ENCODE data around the gene ZNF362.
"Not testable (repeated sequence)": the region's sequence is repeated elsewhere in the genome, so short reads cannot be mapped to it uniquely, and the experiment has no call there.

The ZNF362 gene

DNA sequence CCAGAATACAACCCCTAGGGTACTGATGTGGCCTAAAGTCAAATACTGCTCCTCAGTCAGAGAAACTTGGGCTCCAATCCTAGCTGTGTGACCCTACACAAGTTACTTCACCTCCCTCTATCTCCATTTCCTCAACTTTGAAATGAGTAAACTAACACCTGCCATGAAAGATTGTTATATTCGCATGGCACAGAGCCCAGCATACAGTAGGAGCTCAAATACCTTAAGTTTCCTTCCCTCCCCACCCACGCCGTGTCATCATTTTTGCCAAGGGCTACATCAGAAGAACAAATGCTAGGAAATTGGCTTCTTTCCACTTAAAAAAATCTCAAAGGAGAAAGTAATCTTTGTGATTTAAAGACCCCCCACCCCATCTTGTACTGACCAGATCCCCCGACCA, 22.2 kb upstream of the ZNF362 start:
- Histone ChIP-seq H3K4me1 (ENCODE audit: control insufficient read depth, insufficient read depth, low read length) (no peaks in the 10 kb centered on the region), H3K9ac (ENCODE audit: low read length) (no peak overlapping the region), H3K4me3 (ENCODE audit: low read length) (no peak overlapping the region), H3K27ac (ENCODE audit: low read depth, low read length) (no peak overlapping the region), H3K36me3 (ENCODE audit: control insufficient read depth, insufficient read depth, low read length) (no peaks in the 10 kb centered on the region), H3K27me3 (ENCODE audit: control insufficient read depth, insufficient read depth, low read length) (no peaks in the 10 kb centered on the region)

DNA sequence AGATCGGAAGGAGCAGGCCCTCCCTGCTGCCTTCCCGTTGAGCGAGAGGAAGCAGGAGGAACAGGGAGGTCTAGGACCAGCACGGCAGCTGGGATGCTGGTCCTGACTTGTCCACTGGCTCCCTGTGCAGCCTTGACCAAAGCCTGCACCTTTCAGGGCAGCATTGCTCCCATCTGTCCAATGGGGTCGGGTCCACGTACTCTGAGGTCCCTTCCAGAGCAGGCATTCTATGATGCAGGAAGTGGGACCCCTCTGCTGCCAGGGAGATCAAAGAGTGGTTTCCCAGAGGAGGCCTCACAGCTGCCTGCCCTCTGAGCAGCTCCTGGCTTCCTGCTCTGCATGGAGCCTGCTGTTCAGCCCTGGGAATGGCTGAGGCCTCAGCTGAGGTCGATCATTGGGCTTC, 21.7 kb upstream of the ZNF362 start:
- H3K27me3 ChIP-seq (ENCODE audit: control insufficient read depth, insufficient read depth, low read length) = no peaks in the 10 kb centered on the region
- H3K9ac ChIP-seq (ENCODE audit: low read length) = no peak overlapping the region
- no peak overlapping the region for H3K27ac ChIP-seq (ENCODE audit: low read depth, low read length)
- no peaks in the 10 kb centered on the region for H3K4me1 ChIP-seq (ENCODE audit: control insufficient read depth, insufficient read depth, low read length)
- no peaks in the 10 kb centered on the region for H3K36me3 ChIP-seq (ENCODE audit: control insufficient read depth, insufficient read depth, low read length)
- H3K4me3 ChIP-seq (ENCODE audit: low read length) = no peak overlapping the region

DNA sequence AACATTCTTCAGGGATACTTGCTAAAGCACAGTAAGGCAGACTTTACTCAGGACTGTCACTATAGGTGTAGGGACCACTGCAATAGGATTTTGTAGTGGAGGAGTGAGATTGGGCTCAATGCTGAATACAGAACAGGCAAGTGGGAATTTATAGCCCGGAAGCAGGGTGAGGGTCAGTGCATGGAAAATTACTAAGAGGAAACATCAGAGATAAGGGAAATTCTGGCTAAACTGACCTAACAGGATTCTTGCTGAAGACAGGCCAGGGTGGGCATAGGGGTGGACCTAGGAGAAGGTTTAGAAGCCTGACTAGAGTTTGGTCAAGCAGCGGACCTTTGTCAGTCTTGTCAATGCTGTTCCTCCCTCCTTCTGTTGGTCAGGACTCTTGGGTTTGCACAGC, 20.8 kb upstream of the ZNF362 start:
- Histone ChIP-seq H3K27ac (ENCODE audit: low read depth, low read length) (no peak overlapping the region), H3K9ac (ENCODE audit: low read length) (no peak overlapping the region), H3K4me3 (ENCODE audit: low read length) (no peak overlapping the region), H3K36me3 (ENCODE audit: control insufficient read depth, insufficient read depth, low read length) (no peaks in the 10 kb centered on the region), H3K27me3 (ENCODE audit: control insufficient read depth, insufficient read depth, low read length) (no peaks in the 10 kb centered on the region), H3K4me1 (ENCODE audit: control insufficient read depth, insufficient read depth, low read length) (no peaks in the 10 kb centered on the region)

DNA sequence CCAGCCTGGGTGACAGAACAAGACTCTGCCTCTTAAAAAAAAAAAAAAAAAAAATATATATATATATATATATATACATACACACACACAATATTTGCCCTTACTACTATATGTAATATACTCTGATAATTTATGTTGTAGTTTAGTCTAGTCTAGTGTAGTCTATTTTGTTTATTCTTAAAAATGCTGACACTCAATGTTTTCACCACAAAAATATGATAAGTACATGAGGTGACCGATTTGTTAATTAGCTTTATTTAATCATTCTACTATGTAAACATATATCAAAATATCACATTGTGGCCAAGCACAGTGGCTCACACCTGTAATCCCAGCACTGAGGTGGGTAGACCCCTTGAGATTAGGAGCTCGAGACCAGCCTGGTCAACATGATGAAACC, 19.8 kb upstream of the ZNF362 start:
- Histone ChIP-seq H3K4me3 (ENCODE audit: low read length) (no peak overlapping the region), H3K4me1 (ENCODE audit: control insufficient read depth, insufficient read depth, low read length) (no peaks in the 10 kb centered on the region), H3K27ac (ENCODE audit: low read depth, low read length) (no peak overlapping the region), H3K36me3 (ENCODE audit: control insufficient read depth, insufficient read depth, low read length) (no peaks in the 10 kb centered on the region), H3K27me3 (ENCODE audit: control insufficient read depth, insufficient read depth, low read length) (no peaks in the 10 kb centered on the region), H3K9ac (ENCODE audit: low read length) (no peak overlapping the region)

DNA sequence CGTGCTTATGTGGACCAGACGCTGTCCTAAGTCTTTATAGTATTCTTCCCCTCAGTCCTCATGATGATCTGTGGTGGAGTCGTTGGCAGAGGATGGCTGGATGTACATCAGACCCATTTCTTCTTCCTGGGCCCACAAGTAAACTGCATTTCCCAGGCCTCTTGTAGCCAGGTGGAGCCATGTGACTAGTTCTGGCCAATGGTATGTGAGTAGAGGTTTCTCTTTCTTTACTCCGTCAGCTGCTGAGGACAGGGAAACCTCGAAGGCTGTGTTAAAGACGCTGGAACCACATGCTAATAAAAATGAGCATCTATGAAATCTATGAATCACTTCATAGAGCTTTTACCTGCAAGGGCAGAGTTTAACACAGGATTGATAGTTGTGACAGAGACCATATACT, 18.7 kb upstream of the ZNF362 start:
- H3K4me1 ChIP-seq (ENCODE audit: control insufficient read depth, insufficient read depth, low read length) = no peaks in the 10 kb centered on the region
- H3K9ac ChIP-seq (ENCODE audit: low read length) = no peak overlapping the region
- H3K4me3 ChIP-seq (ENCODE audit: low read length) = no peak overlapping the region
- no peaks in the 10 kb centered on the region for H3K36me3 ChIP-seq (ENCODE audit: control insufficient read depth, insufficient read depth, low read length)
- H3K27me3 ChIP-seq (ENCODE audit: control insufficient read depth, insufficient read depth, low read length) = no peaks in the 10 kb centered on the region
- H3K27ac ChIP-seq (ENCODE audit: low read depth, low read length) = no peak overlapping the region

DNA sequence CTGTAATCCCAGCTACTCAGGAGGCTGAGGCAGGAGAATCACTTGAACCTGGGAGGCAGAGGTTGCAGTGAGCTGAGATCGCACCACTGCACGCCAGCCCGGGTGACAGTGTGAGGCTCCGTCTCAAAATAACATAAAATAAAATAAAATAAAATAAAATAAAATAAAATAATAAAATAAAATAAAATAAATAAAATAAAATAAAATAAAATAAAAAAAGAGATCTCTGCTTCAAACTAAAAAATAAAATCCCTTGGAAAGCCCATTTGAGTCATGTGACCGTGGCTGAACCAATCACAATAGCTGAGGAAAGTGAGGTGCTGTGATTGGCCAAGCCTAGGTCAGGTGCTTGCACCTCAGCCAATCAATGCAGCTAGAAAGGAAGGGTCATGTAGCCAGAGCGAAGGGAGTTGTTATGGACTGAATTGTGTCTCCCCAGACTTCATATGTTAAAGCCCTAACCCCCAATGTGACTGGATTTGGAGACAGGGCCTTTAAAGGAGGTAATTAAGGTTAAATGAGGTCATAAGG, 18.0 kb upstream of the ZNF362 start:
- not testable (repeated sequence) for H3K4me3 ChIP-seq (ENCODE audit: low read length); H3K27ac ChIP-seq (ENCODE audit: low read depth, low read length); H3K9ac ChIP-seq (ENCODE audit: low read length); H3K4me1 ChIP-seq (ENCODE audit: control insufficient read depth, insufficient read depth, low read length); H3K36me3 ChIP-seq (ENCODE audit: control insufficient read depth, insufficient read depth, low read length); H3K27me3 ChIP-seq (ENCODE audit: control insufficient read depth, insufficient read depth, low read length)

DNA sequence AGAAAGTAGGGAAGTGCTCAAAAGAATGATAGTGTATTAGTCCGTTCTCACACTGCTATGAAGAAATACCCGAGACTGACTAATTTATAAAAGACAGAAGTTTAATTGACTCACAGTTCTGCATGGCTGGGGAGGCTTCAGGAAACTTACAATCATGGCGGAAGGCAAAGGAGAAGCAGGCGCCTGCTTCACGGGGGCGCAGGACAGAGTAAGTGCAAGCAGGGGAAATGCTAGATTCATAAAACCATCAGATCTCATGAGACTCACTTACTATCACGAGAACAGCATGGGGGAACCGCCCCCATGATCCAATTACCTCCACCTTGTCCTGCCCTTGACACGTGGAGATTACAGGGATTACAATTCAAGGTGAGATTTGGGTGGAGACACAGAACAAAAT, 16.9 kb upstream of the ZNF362 start:
- H3K27me3 ChIP-seq (ENCODE audit: control insufficient read depth, insufficient read depth, low read length); H3K36me3 ChIP-seq (ENCODE audit: control insufficient read depth, insufficient read depth, low read length); H3K4me3 ChIP-seq (ENCODE audit: low read length); H3K9ac ChIP-seq (ENCODE audit: low read length); H3K27ac ChIP-seq (ENCODE audit: low read depth, low read length); H3K4me1 ChIP-seq (ENCODE audit: control insufficient read depth, insufficient read depth, low read length): not testable (repeated sequence)

DNA sequence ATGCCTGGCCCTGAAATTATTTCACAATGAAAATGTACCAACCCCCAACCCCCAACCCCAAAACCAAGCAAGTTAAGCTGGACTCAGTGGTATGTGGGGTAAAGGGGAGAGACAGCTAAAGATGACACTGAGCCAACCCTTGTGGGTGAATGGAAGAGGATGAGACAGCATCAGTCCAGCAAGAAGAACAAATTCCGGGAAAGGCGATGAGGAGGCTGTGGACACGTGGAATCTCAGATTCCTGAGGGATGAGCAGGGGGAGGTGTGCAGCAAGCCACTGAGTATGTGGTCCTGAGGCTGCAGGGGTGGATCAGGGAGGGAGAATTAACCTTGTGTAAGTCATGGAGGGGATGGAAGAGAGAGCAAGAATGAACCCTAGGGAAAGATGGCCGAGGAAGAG, 14.4 kb upstream of the ZNF362 start:
- no peak overlapping the region for H3K27ac ChIP-seq (ENCODE audit: low read depth, low read length)
- H3K9ac ChIP-seq (ENCODE audit: low read length) = no peak overlapping the region
- no peaks in the 10 kb centered on the region for H3K27me3 ChIP-seq (ENCODE audit: control insufficient read depth, insufficient read depth, low read length)
- H3K36me3 ChIP-seq (ENCODE audit: control insufficient read depth, insufficient read depth, low read length) = no peaks in the 10 kb centered on the region
- no peaks in the 10 kb centered on the region for H3K4me1 ChIP-seq (ENCODE audit: control insufficient read depth, insufficient read depth, low read length)
- no peak overlapping the region for H3K4me3 ChIP-seq (ENCODE audit: low read length)

DNA sequence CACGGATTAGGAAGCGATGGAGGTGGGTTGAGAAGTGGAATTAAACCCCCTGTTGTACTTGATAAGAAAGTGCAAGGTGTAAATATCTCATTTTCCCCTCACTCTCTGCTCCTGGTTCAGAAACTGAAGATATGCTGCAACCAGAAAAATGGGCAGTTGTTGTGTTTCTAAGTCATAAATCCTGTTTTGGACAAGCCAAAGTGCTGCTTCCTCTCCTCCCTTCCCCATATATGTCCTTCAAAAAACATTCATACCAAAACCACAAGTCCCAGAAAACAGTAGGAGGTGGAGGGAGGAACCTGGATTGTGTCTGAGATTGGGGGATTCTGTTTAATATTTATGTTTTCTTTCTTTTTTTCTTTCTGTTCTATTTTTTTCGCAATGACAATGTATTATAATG, 13.6 kb upstream of the ZNF362 start:
- no peak overlapping the region for H3K27ac ChIP-seq (ENCODE audit: low read depth, low read length)
- no peaks in the 10 kb centered on the region for H3K27me3 ChIP-seq (ENCODE audit: control insufficient read depth, insufficient read depth, low read length)
- H3K4me3 ChIP-seq (ENCODE audit: low read length) = no peak overlapping the region
- H3K4me1 ChIP-seq (ENCODE audit: control insufficient read depth, insufficient read depth, low read length) = no peaks in the 10 kb centered on the region
- H3K36me3 ChIP-seq (ENCODE audit: control insufficient read depth, insufficient read depth, low read length) = no peaks in the 10 kb centered on the region
- no peak overlapping the region for H3K9ac ChIP-seq (ENCODE audit: low read length)

DNA sequence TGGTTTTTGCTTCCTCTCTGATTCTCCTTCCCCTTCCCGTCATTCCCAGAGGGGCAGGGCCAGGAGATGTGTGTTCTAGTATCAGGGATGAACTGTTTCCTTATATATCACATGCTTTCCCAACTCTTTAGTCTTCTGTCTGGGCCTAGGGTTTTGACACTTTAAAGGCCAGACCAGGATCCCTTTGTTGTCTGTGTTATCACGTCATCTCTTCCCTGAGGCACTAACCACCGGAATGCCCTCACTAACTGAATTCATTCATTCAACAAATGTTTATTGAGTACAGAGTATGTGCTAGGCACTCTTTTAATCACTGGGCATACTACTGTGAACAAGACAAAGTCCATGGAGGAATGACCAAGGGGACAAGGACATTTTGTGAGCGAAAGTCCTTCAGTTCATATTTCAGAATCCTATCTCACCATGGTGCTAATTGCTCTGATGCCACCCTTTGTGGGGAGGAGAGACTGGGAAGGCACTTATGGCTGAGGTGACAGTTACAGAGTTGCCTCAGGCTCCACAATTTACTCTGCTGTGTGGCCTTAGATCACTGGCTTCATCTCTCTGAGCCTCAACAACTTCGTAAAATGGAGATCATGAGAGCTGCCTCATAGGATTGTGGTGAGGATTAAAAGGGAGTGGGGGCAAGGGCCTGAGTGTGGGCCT, 12.0 kb upstream of the ZNF362 start:
- no peak overlapping the region for H3K9ac ChIP-seq (ENCODE audit: low read length)
- H3K27me3 ChIP-seq (ENCODE audit: control insufficient read depth, insufficient read depth, low read length) = no peaks in the 10 kb centered on the region
- H3K27ac ChIP-seq (ENCODE audit: low read depth, low read length) = no peak overlapping the region
- no peaks in the 10 kb centered on the region for H3K36me3 ChIP-seq (ENCODE audit: control insufficient read depth, insufficient read depth, low read length)
- H3K4me3 ChIP-seq (ENCODE audit: low read length) = no peak overlapping the region
- no peaks in the 10 kb centered on the region for H3K4me1 ChIP-seq (ENCODE audit: control insufficient read depth, insufficient read depth, low read length)

DNA sequence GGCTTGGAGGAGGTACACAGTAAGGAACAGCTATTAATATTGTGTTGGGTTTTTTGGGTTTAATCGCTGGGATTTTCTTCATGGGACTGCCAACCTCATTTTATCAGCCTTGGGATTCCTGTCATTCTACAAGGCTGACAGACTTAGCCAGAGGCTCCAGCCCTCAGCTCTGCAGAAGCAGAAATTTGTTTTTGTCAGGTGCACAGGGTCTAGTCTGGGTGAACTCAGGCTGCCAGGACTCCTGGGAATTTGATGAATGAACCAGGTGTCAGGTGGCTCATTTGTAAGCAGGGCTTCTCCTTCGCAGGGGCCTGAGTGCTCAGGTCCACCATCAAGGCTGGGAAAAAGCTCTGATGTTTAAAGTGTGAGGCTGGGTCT, 11.5 kb upstream of the ZNF362 start:
- no peaks in the 10 kb centered on the region for H3K4me1 ChIP-seq (ENCODE audit: control insufficient read depth, insufficient read depth, low read length)
- H3K27me3 ChIP-seq (ENCODE audit: control insufficient read depth, insufficient read depth, low read length) = no peaks in the 10 kb centered on the region
- H3K36me3 ChIP-seq (ENCODE audit: control insufficient read depth, insufficient read depth, low read length) = no peaks in the 10 kb centered on the region
- no peak overlapping the region for H3K9ac ChIP-seq (ENCODE audit: low read length)
- no peak overlapping the region for H3K27ac ChIP-seq (ENCODE audit: low read depth, low read length)
- H3K4me3 ChIP-seq (ENCODE audit: low read length) = no peak overlapping the region

DNA sequence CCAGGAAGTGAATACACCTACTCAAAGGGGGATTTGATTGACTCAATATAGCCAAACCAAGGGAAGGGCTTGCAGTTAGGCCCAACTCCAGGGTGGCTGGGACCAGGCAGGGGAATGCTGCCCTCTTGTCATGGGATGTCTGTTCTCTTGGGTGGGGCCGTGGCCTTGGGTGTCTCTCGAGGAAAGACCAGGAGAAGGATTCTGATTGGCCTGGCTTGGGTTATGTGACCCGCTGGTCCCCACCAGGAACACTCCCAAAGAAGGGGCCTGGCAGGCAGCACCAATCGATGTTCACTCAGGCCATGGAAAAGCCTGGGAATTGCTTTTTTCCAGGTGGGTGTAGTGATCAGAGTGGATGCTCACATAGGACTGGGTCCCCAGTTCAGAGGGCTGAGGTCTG, 10.1 kb upstream of the ZNF362 start:
- Histone ChIP-seq H3K27ac (ENCODE audit: low read depth, low read length) (no peak overlapping the region), H3K36me3 (ENCODE audit: control insufficient read depth, insufficient read depth, low read length) (no peaks in the 10 kb centered on the region), H3K4me3 (ENCODE audit: low read length) (no peak overlapping the region), H3K9ac (ENCODE audit: low read length) (no peak overlapping the region), H3K4me1 (ENCODE audit: control insufficient read depth, insufficient read depth, low read length) (no peaks in the 10 kb centered on the region), H3K27me3 (ENCODE audit: control insufficient read depth, insufficient read depth, low read length) (no peaks in the 10 kb centered on the region)

DNA sequence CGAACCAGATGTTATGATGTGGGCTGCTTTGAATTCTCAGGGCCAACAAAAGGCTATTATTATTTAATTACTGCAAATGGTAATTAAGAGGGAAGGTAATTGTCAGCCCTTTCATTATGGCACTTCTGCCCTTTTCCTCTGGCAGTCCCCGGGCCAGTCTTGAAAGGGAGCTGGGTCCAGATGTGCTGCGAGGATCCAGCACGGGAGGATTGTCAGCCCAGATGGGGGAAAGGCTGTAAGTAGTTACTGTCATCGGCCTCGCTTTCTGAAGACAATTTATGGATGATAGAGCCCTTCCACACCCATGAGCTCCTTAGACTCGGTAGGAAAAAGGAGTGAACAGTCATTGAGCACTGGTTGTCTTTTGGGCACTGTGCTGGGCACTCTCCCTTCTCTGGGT, 8.7 kb upstream of the ZNF362 start:
- Histone ChIP-seq H3K4me1 (ENCODE audit: control insufficient read depth, insufficient read depth, low read length) (no peaks in the 10 kb centered on the region), H3K4me3 (ENCODE audit: low read length) (no peak overlapping the region)

More for the DNA sequence above, 8.7 kb upstream of the ZNF362 start:
- Histone ChIP-seq H3K36me3 (ENCODE audit: control insufficient read depth, insufficient read depth, low read length) (no peaks in the 10 kb centered on the region), H3K27me3 (ENCODE audit: control insufficient read depth, insufficient read depth, low read length) (no peaks in the 10 kb centered on the region), H3K9ac (ENCODE audit: low read length) (no peak overlapping the region), H3K27ac (ENCODE audit: low read depth, low read length) (no peak overlapping the region)
